ENCODE measurements around the gene IRF7.

IRF7 gene

GRCh38 chr11:603154-603553, 12.6 kb downstream of the IRF7 start:
- no peak for TF ChIP-seq CTCF (IDR thresholded peaks at IDR 0.05; ENCODE audit: insufficient read depth, missing control alignments)
- FAIRE-seq = no peak

GRCh38 chr11:601573-602245, 14.0 kb downstream of the IRF7 start:
- TF ChIP-seq CTCF (IDR thresholded peaks at IDR 0.05; ENCODE audit: insufficient read depth, missing control alignments) = no peak
- no peak for FAIRE-seq
- DNase-seq (ENCODE audit: insufficient read length, low spot score) = no peak

More at GRCh38 chr11:603154-603553, 12.6 kb downstream of the IRF7 start:
- DNase-seq (ENCODE audit: insufficient read length, low spot score) = no peak

GRCh38 chr11:598005-598680, 17.6 kb downstream of the IRF7 start:
- TF ChIP-seq CTCF (IDR thresholded peaks at IDR 0.05; ENCODE audit: insufficient read depth, missing control alignments) = no peak
- FAIRE-seq = no peak
- DNase-seq (ENCODE audit: insufficient read length, low spot score) = no peak

- TF ChIP-seq CTCF (IDR thresholded peaks at IDR 0.05; ENCODE audit: insufficient read depth, missing control alignments) = no peak
- FAIRE-seq = no peak
- no peak for DNase-seq (ENCODE audit: insufficient read length, low spot score)
Observed at GRCh38 chr11:597166-597725, 18.5 kb downstream of the IRF7 start.

- no peak for FAIRE-seq
- TF ChIP-seq CTCF (IDR thresholded peaks at IDR 0.05; ENCODE audit: insufficient read depth, missing control alignments) = no peak
- no peak for DNase-seq (ENCODE audit: insufficient read length, low spot score)
Observed at GRCh38 chr11:596374-596773, 19.4 kb downstream of the IRF7 start.

- no peak for DNase-seq (ENCODE audit: insufficient read length, low spot score)
- TF ChIP-seq CTCF (IDR thresholded peaks at IDR 0.05; ENCODE audit: insufficient read depth, missing control alignments) = no peak
- FAIRE-seq = no peak
Observed at GRCh38 chr11:595400-595799, 20.4 kb downstream of the IRF7 start.

- TF ChIP-seq CTCF (IDR thresholded peaks at IDR 0.05; ENCODE audit: insufficient read depth, missing control alignments) = no peak
- no peak for DNase-seq (ENCODE audit: insufficient read length, low spot score)
- no peak for FAIRE-seq
Observed at GRCh38 chr11:593347-593746, 22.4 kb downstream of the IRF7 start.
